ENCODE results near the gene SLC39A8. TPM values are rescaled to one million over a fixed set of nuclear protein-coding genes. Genes with fewer than 3 reads are reported as not detected.

SLC39A8 gene
- polyA plus RNA-seq, 1 of the 3 experiments (the other 2 are of a cell fraction): 1.5 TPM

DNA sequence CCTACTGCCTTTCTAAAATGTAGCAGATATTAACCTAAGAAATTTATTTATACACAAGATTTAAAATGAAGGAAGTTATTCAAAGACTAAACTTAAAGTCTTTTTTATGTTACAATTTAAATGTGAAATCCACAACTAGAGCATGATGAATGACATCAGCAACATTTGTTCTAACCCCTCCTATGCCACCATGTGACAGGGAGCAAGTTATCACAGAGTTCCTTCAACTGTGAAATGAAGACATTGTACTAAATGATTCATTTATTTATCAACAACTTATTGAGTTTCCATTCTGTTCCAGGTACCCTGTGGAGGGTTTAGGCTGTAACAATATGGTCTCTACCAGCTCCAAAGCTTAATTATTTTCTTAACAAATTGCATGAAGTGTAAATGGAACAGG, 76.9 kb downstream of the SLC39A8 start:
- Histone ChIP-seq H3K4me3 (ENCODE audit: low read depth in 2 of 2, low read length in 1 of 2) (no peak overlapping the region), H3K27ac (ENCODE audit: low read depth in 2 of 2, low read length in 1 of 2) (no peak overlapping the region), H2AFZ (ENCODE audit: low read depth) (no peak overlapping the region), H3K9ac (no peak overlapping the region), H3K9me3 (no peaks in the 10 kb centered on the region), H4K20me1 (ENCODE audit: insufficient read depth) (no peaks in the 10 kb centered on the region), H3F3A (replicated peaks; ENCODE audit: insufficient read depth) (no peaks in the 10 kb centered on the region), H3K4me1 (ENCODE audit: control insufficient read depth in 1 of 2, insufficient read depth in 2 of 2, low read depth in 1 of 2, low read length in 1 of 2) (no peaks in the 10 kb centered on the region), H3K79me2 (ENCODE audit: insufficient read depth) (no peaks in the 10 kb centered on the region), H3K36me3 (replicated peaks in 1 of 2; ENCODE audit: control insufficient read depth in 1 of 2, insufficient read depth in 2 of 2, low read length in 1 of 2) (no peaks in the 10 kb centered on the region), H3K27me3 (ENCODE audit: insufficient read depth) (no peaks in the 10 kb centered on the region), H3K4me2 (no peak overlapping the region), H3K9me2 (no peaks in the 10 kb centered on the region)
- no peak for DNase-seq
- no peak for TF ChIP-seq MEF2A (IDR thresholded peaks at IDR 0.05; ENCODE audit: borderline replicate concordance, low read depth)
- no peak for TF ChIP-seq GATA2 (CRISPR knock-in tag; IDR thresholded peaks at IDR 0.05)
- TF ChIP-seq TAF1 (IDR thresholded peaks at IDR 0.05; ENCODE audit: borderline replicate concordance, low read depth, low read length): no peak
- TF ChIP-seq EZH2phosphoT487 (IDR thresholded peaks at IDR 0.05; ENCODE audit: borderline replicate concordance, low read depth): no peak
- CTCF ChIA-PET: no interaction called here
- POLR2A ChIA-PET: no interaction called here

DNA sequence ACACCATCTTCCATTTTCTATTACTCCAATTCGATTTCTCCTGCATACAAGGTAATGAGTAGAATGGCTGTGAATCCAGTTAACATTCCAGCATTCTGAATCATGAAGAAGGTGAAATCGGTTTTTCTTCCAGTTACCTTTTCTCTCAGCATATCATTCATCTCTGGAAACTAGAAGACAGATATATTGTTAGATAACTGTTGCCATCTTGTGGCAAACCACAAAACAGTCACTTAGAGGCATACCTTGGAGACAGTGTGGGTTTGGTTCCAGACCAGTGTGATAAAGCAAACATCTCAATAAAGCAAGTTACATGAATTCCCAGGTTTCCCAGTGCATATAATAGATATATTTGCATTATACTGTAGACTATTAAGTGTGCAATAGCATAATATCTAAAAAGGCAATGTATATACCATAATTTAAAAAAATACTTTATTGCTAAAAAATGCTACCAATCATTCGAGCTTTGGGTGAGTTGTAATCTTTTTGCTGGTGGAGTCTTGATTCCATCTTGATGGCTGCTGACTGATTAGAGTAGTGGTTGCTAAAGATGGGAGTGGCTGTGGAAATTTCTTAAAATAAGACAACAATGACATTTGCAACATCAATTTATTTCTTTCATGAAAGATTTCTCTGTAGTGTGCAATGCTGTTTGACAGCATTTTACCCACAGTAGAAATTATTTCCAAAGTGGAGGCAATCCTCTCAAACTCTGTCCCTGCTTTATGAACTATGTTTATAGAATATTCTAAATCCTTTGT, 82.1 kb downstream of the SLC39A8 start:
- H3K79me2 ChIP-seq (ENCODE audit: insufficient read depth): no peaks in the 10 kb centered on the region
- no peak overlapping the region for H3K27ac ChIP-seq (ENCODE audit: low read depth in 2 of 2, low read length in 1 of 2)
- ChIA-PET CTCF (interaction anchor here (0.6 to 2.3 kb wide), 7 partner anchors 9 to 1094 kb away, joined by 3 to 6 read pairs (median 3); no protein-coding TSS in a partner anchor), POLR2A (no interaction called here)
- no peak overlapping the region for H3K4me3 ChIP-seq (ENCODE audit: low read depth in 2 of 2, low read length in 1 of 2)
- no peak overlapping the region for H2AFZ ChIP-seq (ENCODE audit: low read depth)
- no peaks in the 10 kb centered on the region for H3K9me3 ChIP-seq
- no peaks in the 10 kb centered on the region for H3K9me2 ChIP-seq
- no peak overlapping the region for H3K9ac ChIP-seq
- H3K4me2 ChIP-seq: no peak overlapping the region
- H3K36me3 ChIP-seq (replicated peaks in 1 of 2; ENCODE audit: control insufficient read depth in 1 of 2, insufficient read depth in 2 of 2, low read length in 1 of 2): no peaks in the 10 kb centered on the region
- H3K27me3 ChIP-seq (ENCODE audit: insufficient read depth): no peaks in the 10 kb centered on the region
- H3K4me1 ChIP-seq (ENCODE audit: control insufficient read depth in 1 of 2, insufficient read depth in 2 of 2, low read depth in 1 of 2, low read length in 1 of 2): no peaks in the 10 kb centered on the region; a peak in 2 of 4 replicates
- TF ChIP-seq EZH2phosphoT487 (IDR thresholded peaks at IDR 0.05; ENCODE audit: borderline replicate concordance, low read depth) (no peak), GATA2 (CRISPR knock-in tag; IDR thresholded peaks at IDR 0.05) (peak; percentile 53; the same call in 1 of the 2 replicates), JUND (IDR thresholded peaks at IDR 0.05) (0 out of 2 replicates have a peak, but pooled peaks have one; percentile 4), NRF1 (IDR thresholded peaks at IDR 0.05; ENCODE audit: low read depth, low read length) (no peak), ELF1 (IDR thresholded peaks at IDR 0.05) (no peak), RAD21 (IDR thresholded peaks at IDR 0.05; ENCODE audit: low read length) (peak; percentile 90), SMC3 (IDR thresholded peaks at IDR 0.05; ENCODE audit: low read depth, low read length) (peak; percentile 79), GABPA (IDR thresholded peaks at IDR 0.05; ENCODE audit: low read depth) (no peak), SIN3A (IDR thresholded peaks at IDR 0.05; ENCODE audit: borderline replicate concordance, low read depth, low read length) (no peak), REST (IDR thresholded peaks at IDR 0.05; ENCODE audit: low read depth, low read length) (no peak), MEF2A (IDR thresholded peaks at IDR 0.05; ENCODE audit: borderline replicate concordance, low read depth) (no peak)
- TF ChIP-seq, protein P1, sequence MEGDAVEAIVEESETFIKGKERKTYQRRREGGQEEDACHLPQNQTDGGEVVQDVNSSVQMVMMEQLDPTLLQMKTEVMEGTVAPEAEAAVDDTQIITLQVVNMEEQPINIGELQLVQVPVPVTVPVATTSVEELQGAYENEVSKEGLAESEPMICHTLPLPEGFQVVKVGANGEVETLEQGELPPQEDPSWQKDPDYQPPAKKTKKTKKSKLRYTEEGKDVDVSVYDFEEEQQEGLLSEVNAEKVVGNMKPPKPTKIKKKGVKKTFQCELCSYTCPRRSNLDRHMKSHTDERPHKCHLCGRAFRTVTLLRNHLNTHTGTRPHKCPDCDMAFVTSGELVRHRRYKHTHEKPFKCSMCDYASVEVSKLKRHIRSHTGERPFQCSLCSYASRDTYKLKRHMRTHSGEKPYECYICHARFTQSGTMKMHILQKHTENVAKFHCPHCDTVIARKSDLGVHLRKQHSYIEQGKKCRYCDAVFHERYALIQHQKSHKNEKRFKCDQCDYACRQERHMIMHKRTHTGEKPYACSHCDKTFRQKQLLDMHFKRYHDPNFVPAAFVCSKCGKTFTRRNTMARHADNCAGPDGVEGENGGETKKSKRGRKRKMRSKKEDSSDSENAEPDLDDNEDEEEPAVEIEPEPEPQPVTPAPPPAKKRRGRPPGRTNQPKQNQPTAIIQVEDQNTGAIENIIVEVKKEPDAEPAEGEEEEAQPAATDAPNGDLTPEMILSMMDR (IDR thresholded peaks at IDR 0.05): peak; percentile 76
- TF ChIP-seq, protein P2, sequence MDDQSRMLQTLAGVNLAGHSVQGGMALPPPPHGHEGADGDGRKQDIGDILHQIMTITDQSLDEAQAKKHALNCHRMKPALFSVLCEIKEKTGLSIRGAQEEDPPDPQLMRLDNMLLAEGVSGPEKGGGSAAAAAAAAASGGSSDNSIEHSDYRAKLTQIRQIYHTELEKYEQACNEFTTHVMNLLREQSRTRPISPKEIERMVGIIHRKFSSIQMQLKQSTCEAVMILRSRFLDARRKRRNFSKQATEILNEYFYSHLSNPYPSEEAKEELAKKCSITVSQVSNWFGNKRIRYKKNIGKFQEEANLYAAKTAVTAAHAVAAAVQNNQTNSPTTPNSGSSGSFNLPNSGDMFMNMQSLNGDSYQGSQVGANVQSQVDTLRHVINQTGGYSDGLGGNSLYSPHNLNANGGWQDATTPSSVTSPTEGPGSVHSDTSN (IDR thresholded peaks at IDR 0.05): 0 out of 2 replicates have a peak, but pooled peaks have one; percentile 17
- TF ChIP-seq, protein P3, sequence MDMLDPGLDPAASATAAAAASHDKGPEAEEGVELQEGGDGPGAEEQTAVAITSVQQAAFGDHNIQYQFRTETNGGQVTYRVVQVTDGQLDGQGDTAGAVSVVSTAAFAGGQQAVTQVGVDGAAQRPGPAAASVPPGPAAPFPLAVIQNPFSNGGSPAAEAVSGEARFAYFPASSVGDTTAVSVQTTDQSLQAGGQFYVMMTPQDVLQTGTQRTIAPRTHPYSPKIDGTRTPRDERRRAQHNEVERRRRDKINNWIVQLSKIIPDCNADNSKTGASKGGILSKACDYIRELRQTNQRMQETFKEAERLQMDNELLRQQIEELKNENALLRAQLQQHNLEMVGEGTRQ (IDR thresholded peaks at IDR 0.05; ENCODE audit: borderline replicate concordance, low read depth, low read length): no peak
- no peaks in the 10 kb centered on the region for H3F3A ChIP-seq (replicated peaks; ENCODE audit: insufficient read depth)
- 38% methylated on average over 3 of the region's 3 CpGs for WGBS (ENCODE audit: low lambda C conversion rate)
- DNase-seq: peak; percentile 48
- H4K20me1 ChIP-seq (ENCODE audit: insufficient read depth): no peaks in the 10 kb centered on the region
